ENCODE measurements around the gene CYP11A1.

The CYP11A1 gene

DNA sequence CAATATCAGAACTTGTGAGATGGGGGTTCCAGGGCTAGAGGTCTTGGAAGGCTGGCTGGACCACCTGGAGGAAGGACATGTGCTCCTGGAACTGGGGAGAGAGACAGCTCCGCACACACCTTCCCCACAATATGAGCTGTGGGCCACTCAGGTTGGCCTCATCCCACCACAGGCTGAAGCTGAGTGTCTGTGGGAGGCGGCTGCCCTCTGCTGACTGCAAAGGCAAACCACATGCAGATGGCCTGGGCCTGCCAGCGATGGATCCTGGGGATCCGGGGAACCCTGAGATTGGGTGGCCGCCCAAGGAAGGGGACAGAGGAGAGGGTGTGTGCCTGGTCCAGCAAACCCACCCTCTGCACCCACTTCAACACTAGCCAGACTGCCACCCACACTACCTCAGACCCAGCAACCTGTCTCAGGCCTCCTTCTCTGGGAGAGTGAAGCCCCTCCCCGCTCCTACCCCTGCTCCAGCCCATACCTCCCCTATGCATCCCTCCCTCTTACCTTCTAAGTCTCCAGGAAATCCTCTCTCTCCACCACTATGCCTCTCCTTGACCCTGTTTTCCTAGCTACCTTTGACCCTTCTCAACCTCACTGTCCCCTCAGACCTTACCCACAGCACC, 44.8 kb downstream of the CYP11A1 start:
- DNase-seq (ENCODE audit: low read depth), result peak; percentile 38

GRCh38 chr15:74320352-74321247, 46.8 kb downstream of the CYP11A1 start:
- no peak for DNase-seq (ENCODE audit: low read depth)

DNA sequence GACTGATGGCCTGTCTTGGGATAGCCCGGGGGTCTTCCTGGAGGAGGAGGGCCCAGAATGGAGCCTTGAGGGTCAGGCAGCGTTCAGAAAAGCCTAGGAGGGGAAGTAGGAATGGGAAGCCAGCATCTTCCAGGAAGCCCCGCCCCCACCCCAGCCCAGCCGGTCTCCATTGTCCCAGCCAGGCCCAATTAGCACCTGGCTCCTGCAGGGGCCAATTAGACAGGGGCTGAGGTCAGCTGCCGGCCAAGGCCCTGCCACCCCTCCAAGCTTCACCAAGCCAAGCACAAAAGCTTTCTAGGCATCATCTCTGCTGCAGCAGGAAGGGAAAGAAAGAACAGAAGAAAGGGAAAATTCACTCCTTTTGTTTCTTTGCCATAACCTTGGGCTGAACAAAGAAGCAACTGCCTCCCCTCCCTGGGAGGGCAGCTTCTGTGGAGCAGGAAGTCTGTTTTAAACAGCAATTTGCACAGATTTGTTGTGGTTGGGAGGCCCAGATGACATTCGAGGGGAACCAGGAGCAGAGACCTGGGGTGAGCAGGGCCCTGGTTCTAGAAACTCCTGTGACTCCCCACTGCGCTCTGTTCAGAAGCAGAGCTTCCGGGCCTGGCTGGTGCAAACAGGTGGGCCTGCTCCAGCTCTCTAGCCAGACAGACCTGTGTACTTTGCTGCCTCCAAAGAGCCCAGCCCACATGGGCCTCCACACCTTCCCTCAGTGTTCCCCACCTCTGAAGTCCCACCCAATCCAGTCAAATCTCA, 47.7 kb downstream of the CYP11A1 start:
- DNase-seq (ENCODE audit: low read depth), result no peak

DNA sequence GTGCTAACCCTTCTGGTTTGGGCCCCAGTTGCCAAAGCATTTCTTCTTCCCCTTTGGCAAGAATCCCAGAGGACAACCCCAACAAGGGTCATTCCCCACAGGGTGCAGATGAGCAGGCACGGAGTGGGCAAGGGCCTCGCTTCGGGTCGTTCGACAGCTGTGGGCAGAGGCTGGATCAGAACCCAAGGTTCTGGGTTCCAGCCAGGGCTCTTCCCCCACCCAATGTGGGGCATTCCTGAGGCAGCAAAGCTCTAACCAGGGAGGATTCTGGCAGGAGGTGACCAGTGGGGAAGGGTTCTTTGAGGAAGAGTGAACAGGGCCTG, 48.3 kb downstream of the CYP11A1 start:
- DNase-seq (ENCODE audit: low read depth), result no peak

DNA sequence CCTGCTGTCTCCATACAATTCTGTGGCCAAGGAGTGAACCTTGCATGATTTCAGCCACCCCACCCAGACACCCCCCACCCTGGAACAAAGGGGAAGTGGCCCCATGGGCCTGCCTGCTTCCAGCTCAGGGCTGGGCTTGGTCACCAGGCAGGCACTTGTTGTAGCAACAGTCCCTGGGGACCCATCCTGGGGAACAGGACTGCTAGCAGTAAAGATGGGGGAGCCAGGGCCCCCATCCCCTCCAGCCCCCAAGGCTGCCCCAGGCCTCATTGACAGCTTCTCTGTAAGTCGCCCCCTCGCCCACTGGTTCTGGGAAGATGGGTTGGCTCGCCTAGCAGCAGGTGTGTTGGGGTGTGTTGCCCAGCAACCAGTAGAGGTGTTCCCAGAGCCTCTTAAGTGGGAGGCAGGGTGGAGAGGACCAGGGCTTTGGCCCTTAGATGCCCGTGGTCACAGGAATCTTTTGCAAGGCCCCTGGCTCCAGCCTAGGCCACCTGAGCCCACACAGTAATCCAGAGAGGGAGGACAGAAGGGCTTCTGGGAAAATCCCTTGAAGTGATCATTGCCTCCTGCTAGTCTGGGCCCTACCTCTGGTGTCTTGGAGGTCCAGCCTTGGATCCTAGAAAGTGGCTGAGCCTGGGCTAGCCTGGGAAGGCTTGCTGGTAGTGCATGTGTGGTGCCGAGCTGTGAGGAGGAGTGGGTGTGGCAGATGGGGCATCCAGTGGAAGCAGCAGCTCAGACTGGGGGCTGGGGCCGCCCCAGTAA, 48.9 kb downstream of the CYP11A1 start:
- no peak for DNase-seq (ENCODE audit: low read depth)

GRCh38 chr15:74317820-74318375, 49.5 kb downstream of the CYP11A1 start:
- no peak for DNase-seq (ENCODE audit: low read depth)

DNA sequence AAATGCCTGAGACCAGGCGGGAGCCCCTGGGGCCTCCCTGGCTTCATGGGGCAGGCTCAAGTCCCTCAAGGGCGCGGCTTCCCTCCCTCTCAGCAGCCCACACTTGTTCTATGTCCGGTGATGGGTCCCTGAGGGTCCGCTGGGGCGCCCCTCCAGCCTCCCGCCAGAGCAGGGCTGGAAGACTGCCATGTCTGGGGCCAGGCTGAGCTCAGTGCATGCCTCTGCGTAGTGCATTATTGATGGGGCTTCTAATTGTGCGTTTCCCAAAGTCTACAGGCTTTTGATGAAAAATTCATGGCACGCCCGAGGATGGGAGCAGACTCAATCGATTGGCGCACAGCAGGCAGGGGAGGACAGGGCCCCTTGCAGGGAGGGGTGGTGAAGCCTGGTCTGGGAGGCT, 51.3 kb downstream of the CYP11A1 start:
- no peak for DNase-seq (ENCODE audit: low read depth)

DNA sequence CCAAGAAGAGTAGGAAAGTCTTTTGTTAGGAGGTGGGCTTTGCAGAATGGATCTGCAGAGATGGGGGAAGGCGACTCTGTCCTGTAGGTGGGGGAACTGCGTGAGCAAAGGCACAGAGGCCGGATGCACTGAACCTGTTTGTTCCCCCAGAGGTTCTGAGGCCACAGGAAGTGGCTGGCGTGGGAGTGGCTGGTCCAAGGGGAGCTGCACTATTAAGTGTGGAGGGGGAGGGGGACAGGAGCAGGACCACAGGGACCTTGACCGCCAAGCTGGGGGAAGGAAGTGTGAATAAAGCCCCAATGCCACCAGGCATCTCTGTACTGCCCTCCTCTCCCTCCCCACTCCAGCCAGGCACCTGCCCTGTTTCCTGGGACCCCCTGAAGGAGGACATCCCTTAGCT, 51.8 kb downstream of the CYP11A1 start:
- DNase-seq (ENCODE audit: low read depth), result no peak

DNA sequence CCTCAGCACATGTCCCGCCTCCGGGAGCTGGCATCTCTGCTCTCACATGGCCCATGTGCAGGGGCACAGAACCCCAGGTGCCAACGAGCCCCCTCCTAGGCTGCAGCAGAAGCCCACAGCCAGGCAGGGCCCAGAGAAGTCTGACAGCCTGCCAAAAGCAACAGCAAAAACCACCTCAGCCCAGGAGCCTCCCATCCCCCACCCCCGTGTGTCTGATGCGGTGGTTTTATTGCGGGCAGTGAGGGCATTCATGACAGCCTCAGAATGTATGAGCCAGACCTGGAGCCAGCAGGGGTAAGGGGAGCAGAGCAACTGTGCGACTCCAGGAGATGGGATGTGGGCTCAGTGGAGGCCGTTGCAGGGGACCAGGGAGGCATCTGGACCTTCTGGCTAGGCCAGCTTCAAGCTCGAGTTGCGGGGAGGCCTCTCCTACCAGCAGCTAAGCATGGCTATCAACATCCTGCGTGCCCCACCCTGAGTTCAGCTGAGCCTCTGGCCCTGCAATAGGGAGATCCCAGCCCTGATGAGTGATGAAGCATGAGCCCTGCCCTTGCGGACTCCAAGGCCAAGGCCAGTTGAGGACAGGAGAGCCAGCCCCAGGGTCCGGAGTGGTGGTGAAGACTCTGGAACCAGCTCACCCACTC, 52.5 kb downstream of the CYP11A1 start:
- DNase-seq (ENCODE audit: low read depth), result no peak

GRCh38 chr15:74313889-74314288, 53.6 kb downstream of the CYP11A1 start:
- DNase-seq (ENCODE audit: low read depth), result no peak

GRCh38 chr15:74312445-74313007, 54.9 kb downstream of the CYP11A1 start:
- DNase-seq (ENCODE audit: low read depth), result no peak

- no peak for DNase-seq (ENCODE audit: low read depth)
These were observed 55.6 kb downstream of the CYP11A1 start for GRCh38 chr15:74311734-74312444.

GRCh38 chr15:74307827-74308811, 59.3 kb downstream of the CYP11A1 start:
- DNase-seq (ENCODE audit: low read depth), result no peak

DNA sequence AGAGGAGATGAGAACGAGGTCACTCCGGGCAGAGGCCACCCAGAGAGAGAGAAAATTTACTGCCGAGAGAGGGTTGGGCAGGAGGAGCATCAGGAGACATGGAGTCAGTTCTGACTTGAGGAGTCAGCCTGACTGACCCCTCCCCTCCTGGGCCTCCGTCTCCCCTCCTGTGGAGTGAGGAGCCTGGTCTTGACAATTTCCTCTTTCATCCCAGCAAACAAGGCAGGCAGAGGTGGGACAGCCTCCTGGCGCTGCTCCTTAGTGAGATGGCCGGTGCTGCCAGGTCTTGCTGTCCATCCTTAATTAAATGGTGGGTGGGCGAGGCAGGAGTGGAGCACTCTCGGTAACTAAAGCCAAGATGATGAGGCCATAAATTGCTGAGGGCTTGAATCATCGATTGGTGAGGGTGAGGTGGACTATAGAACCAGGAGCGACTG, 60.6 kb downstream of the CYP11A1 start:
- no peak for DNase-seq (ENCODE audit: low read depth)

GRCh38 chr15:74305687-74306086, 61.8 kb downstream of the CYP11A1 start:
- DNase-seq (ENCODE audit: low read depth), result no peak

DNA sequence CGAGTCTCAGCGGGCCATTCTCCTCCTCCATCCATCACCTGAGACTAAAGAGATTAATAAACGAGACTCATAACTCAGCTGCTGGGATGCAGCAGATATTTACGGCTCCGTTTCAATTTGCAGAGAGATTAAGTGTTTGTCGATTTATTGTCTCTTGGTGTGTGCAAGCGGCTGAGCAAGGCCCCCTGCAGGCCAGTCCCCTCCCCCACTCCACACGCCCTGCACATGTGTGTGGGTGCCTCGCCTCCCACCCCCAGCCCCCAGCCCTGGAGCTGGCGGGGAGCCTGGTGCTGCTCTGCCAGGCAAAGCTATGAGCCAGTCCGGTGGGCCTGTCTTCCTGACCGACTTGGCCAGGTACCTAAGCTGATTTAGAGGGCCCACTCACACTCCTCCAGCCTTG, 63.0 kb downstream of the CYP11A1 start:
- DNase-seq (ENCODE audit: low read depth), result no peak

- DNase-seq (ENCODE audit: low read depth), result no peak
These were observed 63.6 kb downstream of the CYP11A1 start for GRCh38 chr15:74303741-74304309.

GRCh38 chr15:74302821-74303359, 64.6 kb downstream of the CYP11A1 start:
- no peak for DNase-seq (ENCODE audit: low read depth)
